Uterus (tissue), 4 donors: ENCODE data around the gene STX4. TPM values are rescaled to one million over a fixed set of nuclear protein-coding genes. Genes with fewer than 3 reads are reported as not detected.

Source experiments
- DNase-seq, 2 donors: peaks; one replicate each; pipeline ENCODE4 v3.0.0-alpha.2; 2019 to 2020
- H3K27ac ChIP-seq, 2 donors: fragments of 200-600 bp; sonication (generic); 1 replicate in 1 of 2; 2 replicates in 1 of 2; pipeline ENCODE4 v1.5.1; 2016 to 2018
- H3K27me3 ChIP-seq, 2 donors: fragments of 200-600 bp; sonication (generic); one replicate each; pipeline ENCODE4 v1.5.1; 2018 to 2019; ENCODE audit warnings: control low read depth in 1 of 2
- H3K36me3 ChIP-seq, 2 donors: fragments of 200-600 bp; sonication (generic); one replicate each; pipeline ENCODE4 v1.5.1; 2019; ENCODE audit warnings: control low read depth in 1 of 2
- H3K4me1 ChIP-seq, 2 donors: fragments of 200-600 bp; sonication (generic); one replicate each; pipeline ENCODE4 v1.5.1; 2018 to 2019; ENCODE audit warnings: control low read depth in 1 of 2
- H3K4me3 ChIP-seq, 2 donors: fragments of 200-600 bp; sonication (generic); 1 replicate in 1 of 2; 2 replicates in 1 of 2; pipeline ENCODE4 v1.5.1; 2018 to 2019; ENCODE audit warnings: mild to moderate bottlenecking in 1 of 2
- H3K9me3 ChIP-seq, 2 donors: fragments of 200-600 bp; sonication (generic); one replicate each; pipeline ENCODE4 v1.5.1; 2019; ENCODE audit warnings: control low read depth in 1 of 2
- POLR2A ChIP-seq, 2 donors: fragments of 450-650 bp; IDR thresholded peaks; one replicate each; pipeline ENCODE4 v1.6.1; 2016; ENCODE audit warnings: antibody characterized with exemption in 2 of 2, mild to moderate bottlenecking in 1 of 2, moderate library complexity in 1 of 2
- intact Hi-C: fragments of 100-400 bp; cut with DNase I; formaldehyde crosslinking; loops from one replicate; pipeline ENCODE4 v1.15.1; 2023; ENCODE audit warnings: low total_unique reads
- total RNA-seq, 4 donors: library from RNA; depleted of rRNA in 3 of 4; stranded (reverse); fragments of >200 nt in 3 of 4; gene quantifications; one replicate each; pipeline versions ENCODE4 v1.1.0 to v1.2.4, GENCODE V29; 2014 to 2023
- TF ChIP-seq, protein P1 (sequence below), 4 experiments: fragments of 200-600 bp in 2 of 4; fragments of 450-650 bp in 2 of 4; sonication (generic) in 2 of 4; IDR thresholded peaks; one replicate each; pipeline ENCODE4 v1.5.1; 2016 to 2019; ENCODE audit warnings: antibody characterized with exemption in 4 of 4, mild to moderate bottlenecking in 2 of 4, moderate library complexity in 1 of 4
- donor health status: DM: yes; HTN: yes; CAD: no.

The STX4 gene
- total RNA-seq, 4 donors from 2014 or later: 26.2 to 114 (median 85.1) TPM

DNA sequence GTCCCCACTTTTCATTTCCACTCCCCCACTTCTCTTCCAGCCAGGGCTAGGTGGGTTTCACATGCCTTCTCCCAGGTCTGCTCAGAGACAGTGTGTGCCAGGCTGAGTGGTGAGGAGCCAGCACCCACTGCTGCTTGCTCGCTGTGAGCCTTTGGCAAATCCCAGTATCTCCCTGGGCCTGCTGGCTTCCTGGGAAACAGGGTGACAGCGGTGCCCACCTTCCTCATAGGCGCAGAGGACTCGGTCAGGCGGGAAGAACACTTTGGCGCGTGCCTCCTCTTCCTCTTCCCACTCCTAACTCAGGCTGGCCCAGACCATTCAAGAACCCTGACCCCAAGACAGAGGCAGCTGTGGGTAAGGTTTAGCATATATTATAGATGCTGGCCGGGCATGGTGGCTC, 55.8 kb downstream of the STX4 start:
- Histone ChIP-seq H3K27me3 (no peaks in the 10 kb centered on the region), H3K27ac (no peak overlapping the region), H3K9me3 (no peaks in the 10 kb centered on the region), H3K36me3 (no peaks in the 10 kb centered on the region), H3K4me1 (peaks cover 0 to 3% of the 10 kb centered on the region in 2 donors), H3K4me3 (no peak overlapping the region)
- TF ChIP-seq POLR2A (IDR thresholded peaks at IDR 0.05): no peak
- TF ChIP-seq, protein P1, sequence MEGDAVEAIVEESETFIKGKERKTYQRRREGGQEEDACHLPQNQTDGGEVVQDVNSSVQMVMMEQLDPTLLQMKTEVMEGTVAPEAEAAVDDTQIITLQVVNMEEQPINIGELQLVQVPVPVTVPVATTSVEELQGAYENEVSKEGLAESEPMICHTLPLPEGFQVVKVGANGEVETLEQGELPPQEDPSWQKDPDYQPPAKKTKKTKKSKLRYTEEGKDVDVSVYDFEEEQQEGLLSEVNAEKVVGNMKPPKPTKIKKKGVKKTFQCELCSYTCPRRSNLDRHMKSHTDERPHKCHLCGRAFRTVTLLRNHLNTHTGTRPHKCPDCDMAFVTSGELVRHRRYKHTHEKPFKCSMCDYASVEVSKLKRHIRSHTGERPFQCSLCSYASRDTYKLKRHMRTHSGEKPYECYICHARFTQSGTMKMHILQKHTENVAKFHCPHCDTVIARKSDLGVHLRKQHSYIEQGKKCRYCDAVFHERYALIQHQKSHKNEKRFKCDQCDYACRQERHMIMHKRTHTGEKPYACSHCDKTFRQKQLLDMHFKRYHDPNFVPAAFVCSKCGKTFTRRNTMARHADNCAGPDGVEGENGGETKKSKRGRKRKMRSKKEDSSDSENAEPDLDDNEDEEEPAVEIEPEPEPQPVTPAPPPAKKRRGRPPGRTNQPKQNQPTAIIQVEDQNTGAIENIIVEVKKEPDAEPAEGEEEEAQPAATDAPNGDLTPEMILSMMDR (IDR thresholded peaks at IDR 0.05): no peak
- no peak for DNase-seq
- intact Hi-C loops: no loop called here

Other genes with a start within 250 kb of the STX4 start
- 10 to 100 TPM in 2 of 4 donors, 1 to 10 TPM in 2; 5.4 to 25.5 (median 10.7) TPM for gene ZNF629, start 246.4 kb upstream of the STX4 start, total RNA-seq
- gene BCL7C, start 139.5 kb upstream of the STX4 start, total RNA-seq: 10 to 100 TPM; 16.5 to 44.8 (median 35.2) TPM
- gene CTF1, start 136.9 kb upstream of the STX4 start, total RNA-seq: 10 to 100 TPM in 2 of 4 donors, 1 to 10 TPM in 1, not detected in 1; 2.3 to 20.6 (median 13.8) TPM
- gene FBXL19, start 110.0 kb upstream of the STX4 start, total RNA-seq: 10 to 100 TPM in 3 of 4 donors, 1 to 10 TPM in 1; 3.8 to 25.4 (median 19.0) TPM
- 10 to 100 TPM; 21.7 to 65.0 (median 27.9) TPM for gene ORAI3, start 84.5 kb upstream of the STX4 start, total RNA-seq
- gene SETD1A, start 75.8 kb upstream of the STX4 start, total RNA-seq: 10 to 100 TPM in 1 of 4 donors, 1 to 10 TPM in 3; 2.1 to 31.7 (median 3.5) TPM
- gene HSD3B7, start 48.4 kb upstream of the STX4 start, total RNA-seq: 10 to 100 TPM in 2 of 4 donors, 1 to 10 TPM in 2; 7.2 to 18.0 (median 11.3) TPM
- gene STX1B, start 22.9 kb upstream of the STX4 start, total RNA-seq: 1 to 10 TPM in 3 of 4 donors, under 1 TPM in 1; 0.88 to 2.6 (median 2.5) TPM
- gene ZNF668, start 40.7 kb downstream of the STX4 start, total RNA-seq: 10 to 100 TPM in 1 of 4 donors, 1 to 10 TPM in 3; 4.4 to 20.6 (median 6.4) TPM
- gene ZNF646, start 40.9 kb downstream of the STX4 start, total RNA-seq: 10 to 100 TPM in 3 of 4 donors, 1 to 10 TPM in 1; 3.3 to 17.3 (median 15.1) TPM
- gene PRSS53, start 55.4 kb downstream of the STX4 start, total RNA-seq: 1 to 10 TPM in 2 of 4 donors, under 1 TPM in 1, not detected in 1; under 0.01 to 5.5 (median 2.4) TPM
- gene VKORC1, start 61.2 kb downstream of the STX4 start, total RNA-seq: 10 to 100 TPM; 68.7 to 81.8 (median 73.5) TPM
- gene BCKDK, start 74.8 kb downstream of the STX4 start, total RNA-seq: 10 to 100 TPM; 15.3 to 32.1 (median 21.9) TPM
- gene KAT8, start 84.1 kb downstream of the STX4 start, total RNA-seq: 100 to 1,000 TPM in 1 of 4 donors, 10 to 100 TPM in 3; 63.0 to 101 (median 77.8) TPM
- gene PRSS8, start 102.2 kb downstream of the STX4 start, total RNA-seq: 1 to 10 TPM in 1 of 4 donors, under 1 TPM in 1, not detected in 2; 0.26 to 8.7 TPM
- under 1 TPM in 2 of 4 donors, not detected in 2; 0.48 to 0.76 TPM for gene PRSS36, start 116.5 kb downstream of the STX4 start, total RNA-seq
- gene FUS, start 146.6 kb downstream of the STX4 start, total RNA-seq: 100 to 1,000 TPM in 2 of 4 donors, 10 to 100 TPM in 2; 21.5 to 356 (median 109) TPM
- 10 to 100 TPM; 12.7 to 87.1 (median 18.0) TPM for gene PYCARD, start 169.2 kb downstream of the STX4 start, total RNA-seq
- gene TRIM72, start 180.6 kb downstream of the STX4 start, total RNA-seq: under 1 TPM in 1 of 4 donors, not detected in 3; under 0.01 TPM
- not detected for gene PYDC1, start 183.6 kb downstream of the STX4 start, total RNA-seq
- gene ITGAM, start 226.4 kb downstream of the STX4 start, total RNA-seq: 1 to 10 TPM; 3.1 to 7.9 (median 5.1) TPM